HepG2 (cell line): Measurements from ENCODE around the gene CHMP1A.

Experiments
- EZH2 ChIP-seq: conservative IDR thresholded peaks from 2 replicates; pipeline ENCODE4 v1.6.1; 2012; ENCODE audit warnings: mild to moderate bottlenecking, low read depth, low read length, moderate library complexity
- FIP1L1 ChIP-seq: fragments of 200-400 bp; formaldehyde crosslinking; IDR thresholded peaks from 2 replicates; pipeline ENCODE4 v1.6.1; 2018; ENCODE audit warnings: low read depth, mild to moderate bottlenecking, low read length, moderate library complexity, borderline replicate concordance; ENCODE audit not compliant: insufficient read depth
- ZBTB42 ChIP-seq: sonication (generic); formaldehyde crosslinking; IDR thresholded peaks from 2 replicates; pipeline ENCODE4 v1.5.0; 2020; ENCODE audit warnings: mild to moderate bottlenecking, missing genetic modification reagents
- ZSCAN12 ChIP-seq: sonication (generic); formaldehyde crosslinking; IDR thresholded peaks from 2 replicates; pipeline ENCODE4 v1.9.0; 2021; ENCODE audit warnings: mild to moderate bottlenecking, missing genetic modification reagents
- TF ChIP-seq, protein P1 (sequence below): IDR thresholded peaks from 2 replicates; pipeline ENCODE4 v1.6.1; 2016; ENCODE audit warnings: low read depth
- TF ChIP-seq, protein P2 (sequence below): sonication (generic); formaldehyde crosslinking; IDR thresholded peaks from 2 replicates; pipeline ENCODE4 v1.4.0; 2020; ENCODE audit warnings: missing genetic modification reagents, borderline replicate concordance

DNA sequence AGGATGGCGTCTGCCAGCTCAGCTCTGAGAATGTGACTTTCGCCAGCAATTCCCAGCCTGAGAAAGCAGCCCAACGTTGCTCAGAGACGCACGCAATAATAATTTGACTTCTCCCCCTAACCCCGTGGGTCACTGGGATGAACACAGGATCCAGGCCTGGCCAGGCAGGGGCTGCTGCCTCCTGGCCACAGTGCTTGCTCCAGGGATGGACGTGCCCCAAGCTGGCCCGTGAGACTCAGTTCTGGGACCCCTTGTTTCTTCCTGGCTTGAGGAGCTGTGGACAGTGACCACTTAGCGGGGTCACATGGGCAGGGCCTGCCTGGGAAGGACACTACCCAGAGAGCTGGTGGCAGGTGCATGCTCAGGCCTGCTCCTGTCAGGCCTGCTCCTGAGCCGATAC, 57.6 kb downstream of the CHMP1A start:
- TF ChIP-seq ZSCAN12 (CRISPR knock-in tag): no peak
- no peak for TF ChIP-seq EZH2
- TF ChIP-seq ZBTB42 (CRISPR knock-in tag): no peak
- no peak for TF ChIP-seq FIP1L1
- TF ChIP-seq, protein P1, sequence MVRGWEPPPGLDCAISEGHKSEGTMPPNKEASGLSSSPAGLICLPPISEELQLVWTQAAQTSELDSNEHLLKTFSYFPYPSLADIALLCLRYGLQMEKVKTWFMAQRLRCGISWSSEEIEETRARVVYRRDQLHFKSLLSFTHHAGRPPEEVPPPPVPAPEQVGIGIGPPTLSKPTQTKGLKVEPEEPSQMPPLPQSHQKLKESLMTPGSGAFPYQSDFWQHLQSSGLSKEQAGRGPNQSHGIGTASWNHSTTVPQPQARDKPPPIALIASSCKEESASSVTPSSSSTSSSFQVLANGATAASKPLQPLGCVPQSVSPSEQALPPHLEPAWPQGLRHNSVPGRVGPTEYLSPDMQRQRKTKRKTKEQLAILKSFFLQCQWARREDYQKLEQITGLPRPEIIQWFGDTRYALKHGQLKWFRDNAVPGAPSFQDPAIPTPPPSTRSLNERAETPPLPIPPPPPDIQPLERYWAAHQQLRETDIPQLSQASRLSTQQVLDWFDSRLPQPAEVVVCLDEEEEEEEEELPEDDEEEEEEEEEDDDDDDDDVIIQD (CRISPR knock-in tag): no peak
- TF ChIP-seq, protein P2, sequence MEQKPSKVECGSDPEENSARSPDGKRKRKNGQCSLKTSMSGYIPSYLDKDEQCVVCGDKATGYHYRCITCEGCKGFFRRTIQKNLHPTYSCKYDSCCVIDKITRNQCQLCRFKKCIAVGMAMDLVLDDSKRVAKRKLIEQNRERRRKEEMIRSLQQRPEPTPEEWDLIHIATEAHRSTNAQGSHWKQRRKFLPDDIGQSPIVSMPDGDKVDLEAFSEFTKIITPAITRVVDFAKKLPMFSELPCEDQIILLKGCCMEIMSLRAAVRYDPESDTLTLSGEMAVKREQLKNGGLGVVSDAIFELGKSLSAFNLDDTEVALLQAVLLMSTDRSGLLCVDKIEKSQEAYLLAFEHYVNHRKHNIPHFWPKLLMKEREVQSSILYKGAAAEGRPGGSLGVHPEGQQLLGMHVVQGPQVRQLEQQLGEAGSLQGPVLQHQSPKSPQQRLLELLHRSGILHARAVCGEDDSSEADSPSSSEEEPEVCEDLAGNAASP (CRISPR knock-in tag): no peak
